Measurements from ENCODE around the gene AMBP. TPM values are rescaled to one million over a fixed set of nuclear protein-coding genes. Genes with fewer than 3 reads are reported as not detected.

AMBP gene
- total and polyA plus RNA-seq, 2 of the 13 experiments (the other 11 are each of a cell fraction or from before 2014, with no cell fraction given), result 1,510 to 2,580 TPM

DNA sequence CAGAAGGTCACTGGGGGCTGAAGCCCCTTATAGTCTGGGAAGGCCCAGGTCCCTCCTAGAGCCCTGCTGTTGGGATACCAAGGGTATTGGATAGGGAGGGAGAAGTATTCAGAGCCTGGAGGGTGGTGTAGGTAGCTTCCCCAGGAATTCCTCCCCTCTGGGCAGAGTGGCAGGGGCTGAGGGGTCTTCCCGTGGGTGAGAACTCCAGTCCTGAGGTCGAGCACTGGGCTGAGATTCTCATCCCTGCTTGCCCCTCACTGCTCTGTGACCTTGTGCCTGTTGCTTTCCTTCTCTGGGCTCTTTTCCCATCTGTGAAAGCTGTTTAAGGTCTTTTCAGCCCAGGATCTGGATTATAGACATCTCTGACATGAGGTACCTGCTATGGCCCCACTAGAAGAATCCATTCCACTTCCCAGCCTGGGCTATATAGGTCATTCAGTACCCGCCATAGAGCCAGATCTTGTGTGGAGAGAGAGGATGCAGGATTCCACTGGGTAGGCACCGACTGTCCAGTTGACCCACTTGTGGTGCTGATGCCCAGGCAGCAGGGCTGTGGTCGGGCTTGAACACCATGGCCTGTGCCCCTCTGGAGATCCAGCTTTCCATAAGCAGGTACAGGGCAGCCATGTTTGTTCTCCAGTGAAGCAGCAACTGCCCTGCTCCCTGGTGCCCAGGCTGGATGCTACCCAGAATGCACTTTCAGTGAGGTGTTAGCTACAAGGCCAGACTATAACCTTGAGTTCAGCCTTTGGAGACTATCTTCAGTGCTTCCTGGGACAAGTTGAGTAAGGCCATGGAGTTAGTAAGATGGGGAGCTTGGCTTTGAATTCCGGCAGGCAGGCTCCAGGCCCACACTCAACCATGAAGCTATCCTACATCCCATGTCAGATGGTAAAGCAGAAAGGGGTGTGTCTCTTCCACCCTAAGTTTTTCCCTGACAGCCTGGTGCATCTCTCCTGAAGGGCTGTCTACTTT is 60.1 kb downstream of the AMBP start (continued):
- TF ChIP-seq BRF2 (CRISPR knock-in tag; IDR thresholded peaks at IDR 0.05) (no peak), CC2D1A (CRISPR knock-in tag; IDR thresholded peaks at IDR 0.05) (no peak), ZNF709 (CRISPR knock-in tag; IDR thresholded peaks at IDR 0.05) (no peak)
- TF ChIP-seq, protein P1, sequence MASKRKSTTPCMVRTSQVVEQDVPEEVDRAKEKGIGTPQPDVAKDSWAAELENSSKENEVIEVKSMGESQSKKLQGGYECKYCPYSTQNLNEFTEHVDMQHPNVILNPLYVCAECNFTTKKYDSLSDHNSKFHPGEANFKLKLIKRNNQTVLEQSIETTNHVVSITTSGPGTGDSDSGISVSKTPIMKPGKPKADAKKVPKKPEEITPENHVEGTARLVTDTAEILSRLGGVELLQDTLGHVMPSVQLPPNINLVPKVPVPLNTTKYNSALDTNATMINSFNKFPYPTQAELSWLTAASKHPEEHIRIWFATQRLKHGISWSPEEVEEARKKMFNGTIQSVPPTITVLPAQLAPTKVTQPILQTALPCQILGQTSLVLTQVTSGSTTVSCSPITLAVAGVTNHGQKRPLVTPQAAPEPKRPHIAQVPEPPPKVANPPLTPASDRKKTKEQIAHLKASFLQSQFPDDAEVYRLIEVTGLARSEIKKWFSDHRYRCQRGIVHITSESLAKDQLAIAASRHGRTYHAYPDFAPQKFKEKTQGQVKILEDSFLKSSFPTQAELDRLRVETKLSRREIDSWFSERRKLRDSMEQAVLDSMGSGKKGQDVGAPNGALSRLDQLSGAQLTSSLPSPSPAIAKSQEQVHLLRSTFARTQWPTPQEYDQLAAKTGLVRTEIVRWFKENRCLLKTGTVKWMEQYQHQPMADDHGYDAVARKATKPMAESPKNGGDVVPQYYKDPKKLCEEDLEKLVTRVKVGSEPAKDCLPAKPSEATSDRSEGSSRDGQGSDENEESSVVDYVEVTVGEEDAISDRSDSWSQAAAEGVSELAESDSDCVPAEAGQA (IDR thresholded peaks at IDR 0.05; ENCODE audit: low read depth), result no peak
- TF ChIP-seq, protein P1 (CRISPR knock-in tag; IDR thresholded peaks at IDR 0.05; ENCODE audit: borderline replicate concordance), result no peak
